A549 treated with DMSO at 1 μM for 4 hours (cell line): ENCODE results near the gene DIMT1. TPM values are rescaled to one million over a fixed set of nuclear protein-coding genes. Genes with fewer than 3 reads are reported as not detected.

Source experiments
- total RNA-seq: library from RNA; stranded (reverse); fragments of 200-300 nt; extraction: Qiagen RNA extraction; gene quantifications from 5 replicates; pipeline ENCODE4 v1.2.3, GENCODE V29; 2022; ENCODE audit warnings: low read depth

The DIMT1 gene
- total RNA-seq, result 43.7 to 49.8 TPM (median 45.1 TPM) in 5 replicates

GRCh38 chr5:62403411-62404250 lies at the start of gene DIMT1:
Gene DIMT1 (minus strand): TSS chr5:62403905. CDS start chr5:62403772, 133 bp downstream.

GRCh38 chr5:62412549-62413329 lies 9.0 kb upstream of the DIMT1 start, which contains the start of gene IPO11:
Gene IPO11 (plus strand): TSS chr5:62412763. CDS start chr5:62437280, 24,517 bp downstream.

Other genes starting within 250 kb of the DIMT1 start
- 31.7 to 45.9 TPM (median 43.1 TPM) in 5 replicates for gene KIF2A, start 97.7 kb downstream of the DIMT1 start, total RNA-seq
- 15.2 to 20.3 TPM (median 18.8 TPM) in 5 replicates for gene IPO11, start 8.9 kb upstream of the DIMT1 start, total RNA-seq
- 0.08 to 0.41 TPM (median 0.14 TPM) in 3 of 5 replicates, not detected in the others for gene LRRC70, start 174.9 kb upstream of the DIMT1 start, total RNA-seq